ENCODE measurements around the gene PER1. TPM values are rescaled to one million over a fixed set of nuclear protein-coding genes. Genes with fewer than 3 reads are reported as not detected.
A peak's percentile ranks its signal among the peaks of the same experiment; 100 is the strongest.

Gene PER1
- total RNA-seq, 4 donors from 2014 or later, result 105 to 263 (median 164) TPM

GRCh38 chr17:8186787-8187516 is 34.7 kb upstream of the PER1 start:
- Histone ChIP-seq H3K27me3 (no peaks in the 10 kb centered on the region), H3K4me1 (peaks cover 30 to 35% of the 10 kb centered on the region in 2 donors), H3K27ac (peak overlapping the region; percentile 86 to 99 (median 97)), H3K4me3 (peak overlapping the region; percentile 59 to 98 (median 80)), H3K36me3 (no peaks in the 10 kb centered on the region), H3K9me3 (no peaks in the 10 kb centered on the region)
- peak; percentile 88 to 95 for DNase-seq
- intact Hi-C loops (cut with DNase I; ENCODE audit: low total_unique reads) (loop anchor here (1.0 to 2.0 kb wide), 5 partner anchors 14 to 68 kb away; partner anchors contain the start of gene CTC1), in situ Hi-C loops (cut with MboI; ENCODE audit: low sequenced_read_pairs in 4 of 4) (loop anchor here in 1 of 4 donors (5.0 to 10.0 kb wide), 2 partner anchors 35 to 62 kb away; partner anchors contain the start of gene HES7)
- peak; percentile 68 to 71 for ATAC-seq
- no peak for TF ChIP-seq POLR2A (IDR thresholded peaks at IDR 0.05)
- TF ChIP-seq, protein P1, sequence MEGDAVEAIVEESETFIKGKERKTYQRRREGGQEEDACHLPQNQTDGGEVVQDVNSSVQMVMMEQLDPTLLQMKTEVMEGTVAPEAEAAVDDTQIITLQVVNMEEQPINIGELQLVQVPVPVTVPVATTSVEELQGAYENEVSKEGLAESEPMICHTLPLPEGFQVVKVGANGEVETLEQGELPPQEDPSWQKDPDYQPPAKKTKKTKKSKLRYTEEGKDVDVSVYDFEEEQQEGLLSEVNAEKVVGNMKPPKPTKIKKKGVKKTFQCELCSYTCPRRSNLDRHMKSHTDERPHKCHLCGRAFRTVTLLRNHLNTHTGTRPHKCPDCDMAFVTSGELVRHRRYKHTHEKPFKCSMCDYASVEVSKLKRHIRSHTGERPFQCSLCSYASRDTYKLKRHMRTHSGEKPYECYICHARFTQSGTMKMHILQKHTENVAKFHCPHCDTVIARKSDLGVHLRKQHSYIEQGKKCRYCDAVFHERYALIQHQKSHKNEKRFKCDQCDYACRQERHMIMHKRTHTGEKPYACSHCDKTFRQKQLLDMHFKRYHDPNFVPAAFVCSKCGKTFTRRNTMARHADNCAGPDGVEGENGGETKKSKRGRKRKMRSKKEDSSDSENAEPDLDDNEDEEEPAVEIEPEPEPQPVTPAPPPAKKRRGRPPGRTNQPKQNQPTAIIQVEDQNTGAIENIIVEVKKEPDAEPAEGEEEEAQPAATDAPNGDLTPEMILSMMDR (IDR thresholded peaks at IDR 0.05 in 4 of 5, conservative IDR thresholded peaks at IDR 0.05 in 1 of 5), result peak in 2 of 5 experiments; percentile 34 to 57

GRCh38 chr17:8186446-8186786 is 34.2 kb upstream of the PER1 start:
- H3K4me1 ChIP-seq, result peaks cover 25 to 30% of the 10 kb centered on the region in 2 donors
- no peak for TF ChIP-seq POLR2A (IDR thresholded peaks at IDR 0.05)
- TF ChIP-seq, protein P1 (IDR thresholded peaks at IDR 0.05 in 4 of 5, conservative IDR thresholded peaks at IDR 0.05 in 1 of 5), result peak in 1 of 5 experiments; percentile 46
- H3K27me3 ChIP-seq, result no peaks in the 10 kb centered on the region
- H3K27ac ChIP-seq, result peak overlapping the region; percentile 86 to 99 (median 97)
- DNase-seq (no peak), ATAC-seq (no peak)
- H3K9me3 ChIP-seq, result no peaks in the 10 kb centered on the region
- peak overlapping the region; percentile 59 to 98 (median 80) for H3K4me3 ChIP-seq
- no peaks in the 10 kb centered on the region for H3K36me3 ChIP-seq
- in situ Hi-C loops (cut with MboI; ENCODE audit: low sequenced_read_pairs in 4 of 4) (loop anchor here in 1 of 4 donors (5.0 to 10.0 kb wide), 2 partner anchors 36 to 62 kb away; partner anchors contain the start of gene HES7), intact Hi-C loops (cut with DNase I; ENCODE audit: low total_unique reads) (loop anchor here (1.0 to 2.0 kb wide), 2 partner anchors 13 to 28 kb away; no protein-coding TSS in a partner anchor)

- peak in 1 of 2 donors; percentile 17 for TF ChIP-seq POLR2A (IDR thresholded peaks at IDR 0.05)
- TF ChIP-seq, protein P1 (IDR thresholded peaks at IDR 0.05 in 4 of 5, conservative IDR thresholded peaks at IDR 0.05 in 1 of 5), result no peak
- in situ Hi-C loops (cut with MboI; ENCODE audit: low sequenced_read_pairs in 4 of 4) (loop anchor here in 1 of 4 donors (5.0 to 10.0 kb wide), 2 partner anchors 36 to 61 kb away; partner anchors contain the start of gene HES7), intact Hi-C loops (cut with DNase I; ENCODE audit: low total_unique reads) (loop anchor here (1.0 to 2.0 kb wide), 2 partner anchors 13 to 27 kb away; no protein-coding TSS in a partner anchor)
- Histone ChIP-seq H3K4me3 (peak overlapping the region; percentile 59 to 98 (median 80)), H3K9me3 (no peaks in the 10 kb centered on the region), H3K36me3 (no peaks in the 10 kb centered on the region), H3K27me3 (no peaks in the 10 kb centered on the region), H3K4me1 (peaks cover 22 to 28% of the 10 kb centered on the region in 2 donors), H3K27ac (peak overlapping the region; percentile 86 to 99 (median 97))
- ATAC-seq, result peak; percentile 43
- peak; percentile 79 to 82 for DNase-seq
Measured at GRCh38 chr17:8185582-8186445, 33.6 kb upstream of the PER1 start.

DNA sequence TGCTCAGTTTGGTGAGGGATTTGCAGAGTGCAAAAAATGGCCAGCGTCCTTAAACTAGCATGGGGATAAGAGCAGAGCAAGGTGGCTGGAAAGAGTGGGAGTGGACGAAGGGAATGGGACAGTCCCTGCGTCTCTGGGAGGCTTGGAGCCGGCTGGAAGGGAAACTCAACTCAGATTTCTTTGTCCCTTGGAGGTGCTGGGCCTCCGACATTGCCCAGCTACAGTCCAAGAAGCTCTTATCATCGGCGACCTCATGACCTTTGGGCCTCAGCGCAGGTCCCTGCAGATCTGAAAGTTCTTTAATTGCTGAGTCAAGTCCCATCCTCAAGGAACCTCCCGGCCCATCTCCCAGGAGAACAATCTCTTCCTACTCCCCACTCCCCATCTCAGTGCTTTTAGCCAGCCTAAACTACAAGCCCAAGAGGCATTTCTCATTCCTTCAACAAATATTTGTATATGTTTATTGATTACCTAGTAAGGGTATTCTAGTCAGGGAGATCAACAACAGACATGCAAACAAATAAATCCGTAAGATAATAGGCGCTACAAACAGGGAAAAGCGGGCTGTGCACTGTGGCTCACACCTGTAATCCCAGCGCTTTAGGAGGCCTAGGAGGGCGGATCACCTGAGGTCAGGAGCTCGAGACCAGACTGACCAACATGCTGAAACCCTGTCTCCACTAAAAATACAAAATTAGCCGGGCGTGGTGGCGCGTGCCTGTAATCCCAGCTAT is 25.0 kb upstream of the PER1 start:
- no peaks in the 10 kb centered on the region for H3K9me3 ChIP-seq
- TF ChIP-seq, protein P1 (IDR thresholded peaks at IDR 0.05 in 4 of 5, conservative IDR thresholded peaks at IDR 0.05 in 1 of 5), result no peak
- TF ChIP-seq POLR2A (IDR thresholded peaks at IDR 0.05), result no peak
- peak overlapping the region in 3 of 4 donors; percentile 59 to 76 (median 63) for H3K4me3 ChIP-seq
- ATAC-seq (no peak), DNase-seq (no peak)
- H3K36me3 ChIP-seq, result no peaks in the 10 kb centered on the region
- H3K27me3 ChIP-seq, result no peaks in the 10 kb centered on the region
- peak overlapping the region in 2 of 4 donors; percentile 56 to 63 for H3K27ac ChIP-seq
- H3K4me1 ChIP-seq, result peaks cover 8 to 25% of the 10 kb centered on the region in 2 donors
- in situ Hi-C loops (cut with MboI; ENCODE audit: low sequenced_read_pairs in 4 of 4), result loop anchor here in 1 of 4 donors (10.0 kb wide), 1 partner anchor 52 kb away; the partner anchor contains the start of gene HES7
- intact Hi-C loops (cut with DNase I; ENCODE audit: low total_unique reads), result no loop called here

Measured in gastrocnemius medialis (tissue), 4 donors.